ENCODE results near the gene MRPS27. TPM values are rescaled to one million over a fixed set of nuclear protein-coding genes. Genes with fewer than 3 reads are reported as not detected.

MRPS27 gene
- total RNA-seq, 2 experiments from 2014 or later: 25.0 to 26.1 TPM

DNA sequence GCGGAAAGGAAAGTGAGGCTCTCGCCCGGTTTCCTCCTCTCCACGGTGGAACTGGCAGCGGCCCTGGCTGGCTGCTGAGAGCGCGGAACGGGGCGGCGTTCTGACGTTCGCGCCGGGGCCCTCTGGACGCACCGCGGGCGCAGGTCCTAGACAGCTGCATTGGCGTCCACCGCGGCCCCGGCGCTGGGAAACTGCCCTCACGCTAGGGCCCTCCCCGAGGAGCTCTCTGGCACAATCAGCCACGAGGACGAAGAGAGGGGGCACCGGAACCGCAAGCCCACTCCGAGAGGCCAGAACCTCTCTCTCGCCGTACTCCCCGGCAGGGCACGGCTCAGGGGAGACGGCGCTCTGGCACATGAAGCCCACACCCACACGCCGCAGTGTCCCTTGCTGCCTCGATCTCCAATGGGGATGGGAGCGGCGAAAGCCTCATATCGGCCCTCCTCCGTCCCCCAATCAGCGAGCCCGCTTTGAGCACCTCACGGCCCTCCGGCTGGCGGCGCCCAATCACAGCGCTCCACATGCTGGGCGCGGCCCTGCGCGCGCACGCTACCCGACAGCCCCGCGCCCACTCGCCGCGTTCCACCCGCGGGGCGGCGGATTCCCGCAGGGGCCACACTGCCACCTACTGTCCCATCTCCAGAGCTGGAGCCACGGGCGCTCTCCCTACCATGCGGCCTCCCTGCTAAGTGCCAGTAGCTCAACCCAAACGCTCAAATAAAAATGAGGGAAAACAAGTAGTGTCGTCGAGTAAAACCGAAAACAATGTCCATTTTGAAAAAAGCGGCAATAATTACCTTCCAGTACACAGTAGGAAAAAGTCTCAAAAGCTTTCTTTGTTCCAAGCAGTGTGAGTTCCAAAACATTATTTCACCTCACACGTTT, 11.8 kb downstream of the MRPS27 start:
- ATAC-seq (ENCODE audit: poor library complexity) (peak; percentile 96), DNase-seq (peak; percentile 88 to 98 (median 92))
- no peaks in the 10 kb centered on the region for H3K9me3 ChIP-seq (ENCODE audit: control insufficient read depth in 1 of 2, insufficient read depth in 1 of 2, low read length in 2 of 2)
- no peaks in the 10 kb centered on the region for H3K27me3 Mint-ChIP-seq
- H3K4me3 Mint-ChIP-seq: peak overlapping the region; percentile 93
- peak overlapping the region; percentile 68 for H3K4me3 ChIP-seq (ENCODE audit: low read length)
- H3K27ac Mint-ChIP-seq: peak overlapping the region; percentile 82
- intact Hi-C loops (cut with DNase I, micrococcal nuclease): loop anchor here (1.0 to 10.0 kb wide), 6 partner anchors 12 to 723 kb away; partner anchors contain the start of genes MRPS27 (in 2 of the 2), PTCD2 (in 2 of the 2) and MCCC2 (in 1 of the 2)
- H3K36me3 Mint-ChIP-seq (ENCODE audit: low read depth): peaks cover 45% of the 10 kb centered on the region
- H3K9me3 Mint-ChIP-seq: no peaks in the 10 kb centered on the region
- H3K36me3 ChIP-seq (ENCODE audit: insufficient read depth, low read length): peaks cover 35% of the 10 kb centered on the region
- peaks cover 12% of the 10 kb centered on the region for H3K4me1 ChIP-seq (ENCODE audit: insufficient read depth, low read length)
- H3K4me1 Mint-ChIP-seq (ENCODE audit: low read depth): peaks cover 28% of the 10 kb centered on the region
- peak overlapping the region; percentile 85 to 88 for H3K27ac ChIP-seq (ENCODE audit: low read depth in 1 of 2, low read length in 2 of 2)
- TF ChIP-seq, protein P1, sequence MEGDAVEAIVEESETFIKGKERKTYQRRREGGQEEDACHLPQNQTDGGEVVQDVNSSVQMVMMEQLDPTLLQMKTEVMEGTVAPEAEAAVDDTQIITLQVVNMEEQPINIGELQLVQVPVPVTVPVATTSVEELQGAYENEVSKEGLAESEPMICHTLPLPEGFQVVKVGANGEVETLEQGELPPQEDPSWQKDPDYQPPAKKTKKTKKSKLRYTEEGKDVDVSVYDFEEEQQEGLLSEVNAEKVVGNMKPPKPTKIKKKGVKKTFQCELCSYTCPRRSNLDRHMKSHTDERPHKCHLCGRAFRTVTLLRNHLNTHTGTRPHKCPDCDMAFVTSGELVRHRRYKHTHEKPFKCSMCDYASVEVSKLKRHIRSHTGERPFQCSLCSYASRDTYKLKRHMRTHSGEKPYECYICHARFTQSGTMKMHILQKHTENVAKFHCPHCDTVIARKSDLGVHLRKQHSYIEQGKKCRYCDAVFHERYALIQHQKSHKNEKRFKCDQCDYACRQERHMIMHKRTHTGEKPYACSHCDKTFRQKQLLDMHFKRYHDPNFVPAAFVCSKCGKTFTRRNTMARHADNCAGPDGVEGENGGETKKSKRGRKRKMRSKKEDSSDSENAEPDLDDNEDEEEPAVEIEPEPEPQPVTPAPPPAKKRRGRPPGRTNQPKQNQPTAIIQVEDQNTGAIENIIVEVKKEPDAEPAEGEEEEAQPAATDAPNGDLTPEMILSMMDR (IDR thresholded peaks at IDR 0.05): peak; percentile 86
- no peaks in the 10 kb centered on the region for H3K27me3 ChIP-seq (ENCODE audit: control insufficient read depth in 1 of 2, insufficient read depth in 2 of 2, low read length in 2 of 2)
- POLR2A ChIA-PET: interaction anchor here (0.8 to 3.7 kb wide), 4 partner anchors 11 to 814 kb away, joined by 3 to 59 read pairs (median 6); partner anchors contain the start of genes MRPS27 and PTCD2
- CTCF ChIA-PET: interaction anchor here (0.7 to 3.0 kb wide), 9 partner anchors 9 to 177 kb away, joined by 3 to 75 read pairs (median 6); partner anchors contain the start of genes MRPS27 and PTCD2

GRCh38 chr5:72307573-72307967, 12.5 kb downstream of the MRPS27 start:
- Histone ChIP-seq H3K4me3 (ENCODE audit: low read length) (peak overlapping the region; percentile 68), H3K27me3 (ENCODE audit: control insufficient read depth in 1 of 2, insufficient read depth in 2 of 2, low read length in 2 of 2) (no peaks in the 10 kb centered on the region), H3K36me3 (ENCODE audit: insufficient read depth, low read length) (peaks cover 30% of the 10 kb centered on the region), H3K4me1 (ENCODE audit: insufficient read depth, low read length) (peaks cover 12% of the 10 kb centered on the region), H3K27ac (ENCODE audit: low read depth in 1 of 2, low read length in 2 of 2) (peak overlapping the region; percentile 85 to 88), H3K9me3 (ENCODE audit: control insufficient read depth in 1 of 2, insufficient read depth in 1 of 2, low read length in 2 of 2) (no peaks in the 10 kb centered on the region)
- H3K4me3 Mint-ChIP-seq: peak overlapping the region; percentile 93
- no peaks in the 10 kb centered on the region for H3K27me3 Mint-ChIP-seq
- peaks cover 24% of the 10 kb centered on the region for H3K4me1 Mint-ChIP-seq (ENCODE audit: low read depth)
- ATAC-seq (ENCODE audit: poor library complexity) (no peak), DNase-seq (no peak)
- H3K9me3 Mint-ChIP-seq: no peaks in the 10 kb centered on the region
- TF ChIP-seq, protein P1 (IDR thresholded peaks at IDR 0.05): no peak
- ChIA-PET POLR2A (interaction anchor here (0.8 to 3.7 kb wide), 3 partner anchors 12 to 14 kb away, joined by 3 to 59 read pairs (median 8); partner anchors contain the start of genes MRPS27 and PTCD2), CTCF (interaction anchor here (1.2 to 3.0 kb wide), 4 partner anchors 12 to 176 kb away, joined by 4 to 75 read pairs (median 8); partner anchors contain the start of genes MRPS27 and PTCD2)
- peaks cover 40% of the 10 kb centered on the region for H3K36me3 Mint-ChIP-seq (ENCODE audit: low read depth)
- intact Hi-C loops (cut with DNase I, micrococcal nuclease): loop anchor here (5.0 to 10.0 kb wide), 3 partner anchors 525 to 723 kb away; partner anchors contain the start of gene MCCC2 (in 1 of the 2)
- H3K27ac Mint-ChIP-seq: peak overlapping the region; percentile 82

Data from CD4-positive, alpha-beta T cell (primary cell).